ENCODE measurements around the gene P3R3URF. TPM values are rescaled to one million over a fixed set of nuclear protein-coding genes. Genes with fewer than 3 reads are reported as not detected.

P3R3URF gene
- total RNA-seq, 1 donor from 2014 or later, result not detected

DNA sequence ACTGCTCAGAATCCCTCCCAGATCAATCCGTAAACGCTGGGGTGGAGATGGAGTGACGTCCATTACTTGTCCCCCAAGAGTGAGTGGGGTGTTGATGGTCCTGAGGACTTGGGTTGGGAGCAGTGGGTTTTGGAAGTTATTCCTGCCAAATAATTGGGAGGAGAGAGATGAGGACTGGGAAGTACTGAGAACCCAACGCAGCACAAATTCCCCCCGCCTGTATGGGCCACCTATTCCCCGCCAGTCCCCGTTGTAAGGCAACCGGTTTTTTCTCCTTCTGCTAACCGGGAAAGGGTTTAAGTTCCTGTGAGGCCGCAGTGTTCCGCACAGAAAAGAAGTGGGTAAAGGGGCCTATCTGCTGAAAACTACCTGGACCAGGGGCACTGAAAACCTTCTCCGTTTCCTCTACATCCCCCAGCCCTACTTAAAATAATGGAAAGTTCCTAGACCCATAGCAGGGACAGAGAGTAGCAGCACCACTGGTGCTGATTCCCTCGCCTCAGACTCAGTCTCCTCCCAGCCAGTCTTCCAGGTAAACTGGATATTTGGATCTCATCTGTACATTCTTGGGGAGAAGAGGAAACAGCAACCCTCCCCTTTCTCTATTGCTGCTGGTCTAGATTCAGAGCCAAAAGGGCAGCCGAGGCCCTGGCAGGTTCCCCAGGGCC lies 27.6 kb upstream of the P3R3URF start:
- H3K4me3 Mint-ChIP-seq, result peak overlapping the region; percentile 79

DNA sequence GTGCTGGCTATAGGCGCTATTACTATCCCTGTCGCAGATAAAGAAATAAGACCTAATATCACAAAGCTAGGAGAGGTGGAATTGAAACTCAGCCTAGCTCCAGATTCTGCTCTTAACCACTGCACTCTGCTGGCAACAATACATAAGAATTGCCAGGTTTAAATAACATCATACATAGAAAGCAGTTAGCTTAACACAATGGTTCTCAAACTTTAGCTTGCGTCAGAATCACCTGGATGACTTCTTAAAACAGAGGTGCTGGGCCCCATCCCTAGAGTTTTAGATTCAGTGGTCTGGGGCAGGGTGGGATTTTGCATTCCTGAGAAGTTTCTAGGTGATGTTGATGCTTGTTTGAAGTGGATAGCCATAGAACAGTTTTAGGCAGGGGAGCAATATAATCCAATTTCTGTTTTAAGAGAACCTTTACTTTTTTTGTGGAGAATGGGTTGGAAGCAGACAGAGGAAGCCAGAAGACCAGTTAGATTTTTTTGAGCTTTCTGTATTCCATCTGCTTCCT lies 23.0 kb upstream of the P3R3URF start:
- peak overlapping the region; percentile 53 for H3K4me3 Mint-ChIP-seq
- H3K27me3 Mint-ChIP-seq, result peaks cover 4% of the 10 kb centered on the region
- peaks cover 17% of the 10 kb centered on the region for H3K36me3 Mint-ChIP-seq (ENCODE audit: low read depth)
- ChIA-PET POLR2A (interaction anchor here (0.6 to 1.7 kb wide), 2 partner anchors 141 to 209 kb away, joined by 3 to 6 read pairs; partner anchors contain the start of gene NSUN4), CTCF (interaction anchor here (0.6 to 0.8 kb wide), 2 partner anchors 24 to 25 kb away, joined by 3 read pairs; no protein-coding TSS in a partner anchor)
- H3K9me3 Mint-ChIP-seq, result no peaks in the 10 kb centered on the region
- DNase-seq (no peak), ATAC-seq (ENCODE audit: low read depth) (no peak)
- intact Hi-C loops (cut with micrococcal nuclease), result loop anchor here (2.0 kb wide), 1 partner anchor 24 kb away; no protein-coding TSS in a partner anchor
- no peak overlapping the region for H3K27ac Mint-ChIP-seq
- H3K4me1 Mint-ChIP-seq, result peaks cover 30% of the 10 kb centered on the region
- TF ChIP-seq, protein P1, sequence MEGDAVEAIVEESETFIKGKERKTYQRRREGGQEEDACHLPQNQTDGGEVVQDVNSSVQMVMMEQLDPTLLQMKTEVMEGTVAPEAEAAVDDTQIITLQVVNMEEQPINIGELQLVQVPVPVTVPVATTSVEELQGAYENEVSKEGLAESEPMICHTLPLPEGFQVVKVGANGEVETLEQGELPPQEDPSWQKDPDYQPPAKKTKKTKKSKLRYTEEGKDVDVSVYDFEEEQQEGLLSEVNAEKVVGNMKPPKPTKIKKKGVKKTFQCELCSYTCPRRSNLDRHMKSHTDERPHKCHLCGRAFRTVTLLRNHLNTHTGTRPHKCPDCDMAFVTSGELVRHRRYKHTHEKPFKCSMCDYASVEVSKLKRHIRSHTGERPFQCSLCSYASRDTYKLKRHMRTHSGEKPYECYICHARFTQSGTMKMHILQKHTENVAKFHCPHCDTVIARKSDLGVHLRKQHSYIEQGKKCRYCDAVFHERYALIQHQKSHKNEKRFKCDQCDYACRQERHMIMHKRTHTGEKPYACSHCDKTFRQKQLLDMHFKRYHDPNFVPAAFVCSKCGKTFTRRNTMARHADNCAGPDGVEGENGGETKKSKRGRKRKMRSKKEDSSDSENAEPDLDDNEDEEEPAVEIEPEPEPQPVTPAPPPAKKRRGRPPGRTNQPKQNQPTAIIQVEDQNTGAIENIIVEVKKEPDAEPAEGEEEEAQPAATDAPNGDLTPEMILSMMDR (IDR thresholded peaks at IDR 0.05), result no peak

More for the DNA sequence above, 27.6 kb upstream of the P3R3URF start:
- Mint-ChIP-seq H3K9me3 (no peaks in the 10 kb centered on the region), H3K27me3 (peaks cover 4% of the 10 kb centered on the region), H3K4me1 (peaks cover 20% of the 10 kb centered on the region), H3K36me3 (ENCODE audit: low read depth) (peaks cover 3% of the 10 kb centered on the region), H3K27ac (no peak overlapping the region)
- DNase-seq, result no peak
- TF ChIP-seq, protein P1 (IDR thresholded peaks at IDR 0.05), result no peak
- ChIA-PET CTCF (no interaction called here), POLR2A (interaction anchor here (0.6 kb wide), 1 partner anchor 99 kb away, joined by 3 read pairs; the partner anchor contains the start of gene LRRC41)
- intact Hi-C loops (cut with micrococcal nuclease), result no loop called here
- ATAC-seq (ENCODE audit: low read depth), result no peak

DNA sequence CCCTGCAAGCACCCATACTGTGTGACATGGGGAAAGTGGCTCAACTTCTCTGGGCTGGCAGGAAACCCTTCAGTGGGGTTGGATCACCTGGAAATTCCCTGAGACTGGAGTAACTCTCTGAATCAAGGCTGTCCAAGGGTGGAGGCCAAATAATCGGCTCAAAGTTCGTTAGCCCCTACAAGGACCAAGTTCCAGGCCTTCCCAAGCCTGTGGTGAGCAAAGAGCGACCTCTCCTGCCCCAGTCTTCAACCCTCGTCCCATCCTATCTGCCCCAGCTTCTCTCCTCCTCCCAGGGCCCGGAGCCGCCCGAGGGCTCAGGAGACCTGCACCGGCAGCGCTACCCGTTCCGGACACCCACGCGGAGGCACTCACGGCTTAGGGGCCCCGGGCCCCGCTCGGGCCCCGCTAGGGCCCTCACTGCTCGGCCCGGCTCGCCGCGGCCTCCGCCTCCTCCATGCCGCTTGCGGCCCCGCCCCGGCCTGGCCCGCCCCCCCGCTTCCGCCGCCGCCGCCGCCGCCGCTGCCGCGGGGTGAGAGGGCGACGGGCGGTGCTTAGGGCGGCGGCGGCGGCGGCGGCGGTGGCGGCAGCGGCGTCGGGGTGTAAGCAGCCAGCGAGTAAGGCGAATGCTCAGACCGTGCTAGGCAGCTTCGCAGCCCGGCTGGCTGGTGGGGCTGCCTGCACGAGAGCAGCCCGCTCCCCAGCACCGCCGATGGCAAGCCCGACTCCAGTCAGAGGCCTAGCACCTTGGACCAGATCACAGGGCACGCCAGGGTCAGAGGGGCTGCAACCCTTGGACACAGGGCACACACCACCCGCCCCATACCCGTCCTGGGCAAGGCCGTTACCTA lies 21.9 kb upstream of the P3R3URF start, which contains the start of gene POMGNT1:
Gene POMGNT1 (minus strand): TSS at position 471 of the 848 bp plus-strand sequence. CDS start 613 bp downstream, outside the sequence.
- H3K9me3 Mint-ChIP-seq, result no peaks in the 10 kb centered on the region
- ATAC-seq (ENCODE audit: low read depth) (peak; percentile 95), DNase-seq (peak; percentile 84)
- peak within 1 kb of the TSS; percentile 30 for H3K27ac Mint-ChIP-seq
- TF ChIP-seq, protein P1 (IDR thresholded peaks at IDR 0.05), result no peak
- intact Hi-C loops (cut with micrococcal nuclease), result loop anchor here (1.0 to 2.0 kb wide), 2 partner anchors 25 to 49 kb away; partner anchors contain the start of gene RAD54L
- H3K36me3 Mint-ChIP-seq (ENCODE audit: low read depth), result peaks cover 24% of the 10 kb centered on the region
- ChIA-PET CTCF (no interaction called here), POLR2A (interaction anchor here (1.4 to 1.7 kb wide), 2 partner anchors 142 to 512 kb away, joined by 5 to 6 read pairs; partner anchors contain the start of genes GPBP1L1 and NSUN4)
- H3K4me3 Mint-ChIP-seq, result peak within 1 kb of the TSS; percentile 85
- H3K27me3 Mint-ChIP-seq, result peaks cover 4% of the 10 kb centered on the region
- H3K4me1 Mint-ChIP-seq, result peaks cover 21% of the 10 kb centered on the region

DNA sequence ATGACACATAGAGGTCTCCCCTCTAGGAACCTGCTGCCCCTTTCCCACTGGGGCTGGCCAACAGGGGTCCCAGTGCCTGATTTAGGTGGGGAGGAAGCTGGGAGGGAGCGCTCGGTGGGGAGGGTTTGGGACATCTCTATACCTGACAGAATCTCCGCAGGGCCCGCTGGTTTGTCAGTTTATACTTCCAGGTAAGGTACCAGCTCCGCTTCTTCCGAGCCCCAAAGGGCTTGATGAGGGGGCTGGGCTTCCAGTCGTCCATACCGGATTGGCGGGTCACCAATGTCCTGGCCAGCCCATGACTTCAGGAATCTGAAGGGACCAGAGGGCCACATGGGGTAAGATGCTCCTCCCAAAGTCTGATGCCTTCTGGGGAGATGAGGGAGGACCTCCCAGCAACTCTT lies 21.3 kb upstream of the P3R3URF start:
- intact Hi-C loops (cut with micrococcal nuclease), result no loop called here
- TF ChIP-seq, protein P1 (IDR thresholded peaks at IDR 0.05), result no peak
- Mint-ChIP-seq H3K27ac (peak overlapping the region; percentile 30), H3K9me3 (no peaks in the 10 kb centered on the region), H3K36me3 (ENCODE audit: low read depth) (peaks cover 30% of the 10 kb centered on the region), H3K4me3 (peak overlapping the region; percentile 84), H3K27me3 (peaks cover under 1% of the 10 kb centered on the region), H3K4me1 (peaks cover 16% of the 10 kb centered on the region)
- CTCF ChIA-PET, result no interaction called here
- no peak for DNase-seq
- ATAC-seq (ENCODE audit: low read depth), result no peak
- POLR2A ChIA-PET, result interaction anchor here (1.4 kb wide), 1 partner anchor 512 kb away, joined by 5 read pairs; the partner anchor contains the start of gene GPBP1L1

Data from activated B cell treated with CpG ODN at 0.5 μM for 24 hours (primary cell).